Measurements from ENCODE around the gene AQP2. TPM values are rescaled to one million over a fixed set of nuclear protein-coding genes. Genes with fewer than 3 reads are reported as not detected.

AQP2 gene
- total and polyA plus RNA-seq, 2 experiments from 2014 or later, result 0.07 TPM; not detected in 1

DNA sequence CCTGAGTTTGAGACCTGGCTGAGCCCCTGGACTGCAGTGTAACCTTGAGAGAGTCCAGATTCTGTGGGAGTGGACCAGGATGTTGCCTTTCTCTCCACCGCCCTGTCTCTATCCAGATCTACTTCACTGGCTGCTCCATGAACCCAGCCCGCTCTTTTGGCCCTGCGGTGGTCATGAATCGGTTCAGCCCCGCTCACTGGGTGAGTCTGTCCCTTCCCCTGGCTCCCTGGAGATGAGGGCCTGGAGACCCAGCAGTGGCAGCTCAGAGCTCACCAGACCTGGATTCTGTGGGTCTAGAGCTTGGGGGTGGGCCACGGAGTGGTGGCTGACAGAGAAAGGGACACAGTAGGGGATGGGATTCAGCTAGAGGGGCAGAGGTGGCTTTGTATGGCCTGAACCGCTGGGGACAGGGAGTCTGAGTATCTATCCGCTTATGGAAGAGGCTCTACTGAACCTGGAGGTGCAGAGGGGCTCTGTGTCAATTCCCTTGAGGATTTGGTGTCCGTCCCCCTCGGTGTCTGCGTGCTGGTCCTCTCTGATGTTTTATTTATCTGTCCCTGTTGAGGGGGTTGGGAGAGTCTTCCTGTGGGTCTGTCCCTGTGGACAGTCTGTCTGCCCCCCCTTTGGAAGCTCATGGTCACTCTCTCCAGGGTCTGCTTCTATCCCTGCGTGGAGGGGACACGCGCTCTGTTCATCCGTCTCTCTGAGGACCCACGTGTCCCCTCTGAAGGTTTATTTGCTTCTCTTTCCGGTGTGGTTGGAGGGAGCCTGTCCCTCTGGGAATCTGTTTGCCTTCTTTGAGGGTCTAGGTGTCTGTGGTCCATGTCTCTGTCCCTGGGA is 13.7 kb downstream of the AQP2 start:
- no peak overlapping the region for H3K4me3 ChIP-seq
- H3F3A ChIP-seq (replicated peaks; ENCODE audit: low read depth), result no peaks in the 10 kb centered on the region
- H3K4me1 ChIP-seq (ENCODE audit: insufficient read depth), result peaks cover 15% of the 10 kb centered on the region
- H3K27me3 ChIP-seq (ENCODE audit: insufficient read depth), result peaks cover 54% of the 10 kb centered on the region
- no peaks in the 10 kb centered on the region for H4K20me1 ChIP-seq (replicated peaks; ENCODE audit: insufficient read depth)
- peaks cover 24% of the 10 kb centered on the region for H3K4me1 Mint-ChIP-seq
- H3K36me3 Mint-ChIP-seq (ENCODE audit: low read depth), result peaks cover 5% of the 10 kb centered on the region; the same call in 1 of the 3 replicates
- no peak overlapping the region for H3K27ac ChIP-seq (ENCODE audit: low read depth)
- DNase-seq (ENCODE audit: low spot score), result no peak
- ATAC-seq, result no peak
- peaks cover 42% of the 10 kb centered on the region for H3K27me3 Mint-ChIP-seq (ENCODE audit: insufficient read depth, low read depth, poor library complexity)
- H2AFZ ChIP-seq, result no peak overlapping the region
- no peaks in the 10 kb centered on the region for H3K79me2 ChIP-seq (replicated peaks; ENCODE audit: insufficient read depth)
- H3K4me3 Mint-ChIP-seq, result no peak overlapping the region
- no peak overlapping the region for H3K4me2 ChIP-seq
- peaks cover 6% of the 10 kb centered on the region; the same call in 2 of the 3 replicates for H3K9me3 Mint-ChIP-seq
- H3K36me3 ChIP-seq (ENCODE audit: insufficient read depth), result no peaks in the 10 kb centered on the region; the same call in 1 of the 2 replicates
- H3K9me2 ChIP-seq (ENCODE audit: insufficient read depth), result no peaks in the 10 kb centered on the region
- no peak overlapping the region for H3K27ac Mint-ChIP-seq
- TF ChIP-seq, protein P1, sequence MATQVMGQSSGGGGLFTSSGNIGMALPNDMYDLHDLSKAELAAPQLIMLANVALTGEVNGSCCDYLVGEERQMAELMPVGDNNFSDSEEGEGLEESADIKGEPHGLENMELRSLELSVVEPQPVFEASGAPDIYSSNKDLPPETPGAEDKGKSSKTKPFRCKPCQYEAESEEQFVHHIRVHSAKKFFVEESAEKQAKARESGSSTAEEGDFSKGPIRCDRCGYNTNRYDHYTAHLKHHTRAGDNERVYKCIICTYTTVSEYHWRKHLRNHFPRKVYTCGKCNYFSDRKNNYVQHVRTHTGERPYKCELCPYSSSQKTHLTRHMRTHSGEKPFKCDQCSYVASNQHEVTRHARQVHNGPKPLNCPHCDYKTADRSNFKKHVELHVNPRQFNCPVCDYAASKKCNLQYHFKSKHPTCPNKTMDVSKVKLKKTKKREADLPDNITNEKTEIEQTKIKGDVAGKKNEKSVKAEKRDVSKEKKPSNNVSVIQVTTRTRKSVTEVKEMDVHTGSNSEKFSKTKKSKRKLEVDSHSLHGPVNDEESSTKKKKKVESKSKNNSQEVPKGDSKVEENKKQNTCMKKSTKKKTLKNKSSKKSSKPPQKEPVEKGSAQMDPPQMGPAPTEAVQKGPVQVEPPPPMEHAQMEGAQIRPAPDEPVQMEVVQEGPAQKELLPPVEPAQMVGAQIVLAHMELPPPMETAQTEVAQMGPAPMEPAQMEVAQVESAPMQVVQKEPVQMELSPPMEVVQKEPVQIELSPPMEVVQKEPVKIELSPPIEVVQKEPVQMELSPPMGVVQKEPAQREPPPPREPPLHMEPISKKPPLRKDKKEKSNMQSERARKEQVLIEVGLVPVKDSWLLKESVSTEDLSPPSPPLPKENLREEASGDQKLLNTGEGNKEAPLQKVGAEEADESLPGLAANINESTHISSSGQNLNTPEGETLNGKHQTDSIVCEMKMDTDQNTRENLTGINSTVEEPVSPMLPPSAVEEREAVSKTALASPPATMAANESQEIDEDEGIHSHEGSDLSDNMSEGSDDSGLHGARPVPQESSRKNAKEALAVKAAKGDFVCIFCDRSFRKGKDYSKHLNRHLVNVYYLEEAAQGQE (IDR thresholded peaks at IDR 0.05; ENCODE audit: unreplicated experiment), result no peak
- no peak for TF ChIP-seq CREB1 (CRISPR knock-in tag; IDR thresholded peaks at IDR 0.05; ENCODE audit: low read depth)
- TF ChIP-seq, protein P2, sequence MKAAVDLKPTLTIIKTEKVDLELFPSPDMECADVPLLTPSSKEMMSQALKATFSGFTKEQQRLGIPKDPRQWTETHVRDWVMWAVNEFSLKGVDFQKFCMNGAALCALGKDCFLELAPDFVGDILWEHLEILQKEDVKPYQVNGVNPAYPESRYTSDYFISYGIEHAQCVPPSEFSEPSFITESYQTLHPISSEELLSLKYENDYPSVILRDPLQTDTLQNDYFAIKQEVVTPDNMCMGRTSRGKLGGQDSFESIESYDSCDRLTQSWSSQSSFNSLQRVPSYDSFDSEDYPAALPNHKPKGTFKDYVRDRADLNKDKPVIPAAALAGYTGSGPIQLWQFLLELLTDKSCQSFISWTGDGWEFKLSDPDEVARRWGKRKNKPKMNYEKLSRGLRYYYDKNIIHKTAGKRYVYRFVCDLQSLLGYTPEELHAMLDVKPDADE (IDR thresholded peaks at IDR 0.05), result no peak
- TF ChIP-seq, protein P3, sequence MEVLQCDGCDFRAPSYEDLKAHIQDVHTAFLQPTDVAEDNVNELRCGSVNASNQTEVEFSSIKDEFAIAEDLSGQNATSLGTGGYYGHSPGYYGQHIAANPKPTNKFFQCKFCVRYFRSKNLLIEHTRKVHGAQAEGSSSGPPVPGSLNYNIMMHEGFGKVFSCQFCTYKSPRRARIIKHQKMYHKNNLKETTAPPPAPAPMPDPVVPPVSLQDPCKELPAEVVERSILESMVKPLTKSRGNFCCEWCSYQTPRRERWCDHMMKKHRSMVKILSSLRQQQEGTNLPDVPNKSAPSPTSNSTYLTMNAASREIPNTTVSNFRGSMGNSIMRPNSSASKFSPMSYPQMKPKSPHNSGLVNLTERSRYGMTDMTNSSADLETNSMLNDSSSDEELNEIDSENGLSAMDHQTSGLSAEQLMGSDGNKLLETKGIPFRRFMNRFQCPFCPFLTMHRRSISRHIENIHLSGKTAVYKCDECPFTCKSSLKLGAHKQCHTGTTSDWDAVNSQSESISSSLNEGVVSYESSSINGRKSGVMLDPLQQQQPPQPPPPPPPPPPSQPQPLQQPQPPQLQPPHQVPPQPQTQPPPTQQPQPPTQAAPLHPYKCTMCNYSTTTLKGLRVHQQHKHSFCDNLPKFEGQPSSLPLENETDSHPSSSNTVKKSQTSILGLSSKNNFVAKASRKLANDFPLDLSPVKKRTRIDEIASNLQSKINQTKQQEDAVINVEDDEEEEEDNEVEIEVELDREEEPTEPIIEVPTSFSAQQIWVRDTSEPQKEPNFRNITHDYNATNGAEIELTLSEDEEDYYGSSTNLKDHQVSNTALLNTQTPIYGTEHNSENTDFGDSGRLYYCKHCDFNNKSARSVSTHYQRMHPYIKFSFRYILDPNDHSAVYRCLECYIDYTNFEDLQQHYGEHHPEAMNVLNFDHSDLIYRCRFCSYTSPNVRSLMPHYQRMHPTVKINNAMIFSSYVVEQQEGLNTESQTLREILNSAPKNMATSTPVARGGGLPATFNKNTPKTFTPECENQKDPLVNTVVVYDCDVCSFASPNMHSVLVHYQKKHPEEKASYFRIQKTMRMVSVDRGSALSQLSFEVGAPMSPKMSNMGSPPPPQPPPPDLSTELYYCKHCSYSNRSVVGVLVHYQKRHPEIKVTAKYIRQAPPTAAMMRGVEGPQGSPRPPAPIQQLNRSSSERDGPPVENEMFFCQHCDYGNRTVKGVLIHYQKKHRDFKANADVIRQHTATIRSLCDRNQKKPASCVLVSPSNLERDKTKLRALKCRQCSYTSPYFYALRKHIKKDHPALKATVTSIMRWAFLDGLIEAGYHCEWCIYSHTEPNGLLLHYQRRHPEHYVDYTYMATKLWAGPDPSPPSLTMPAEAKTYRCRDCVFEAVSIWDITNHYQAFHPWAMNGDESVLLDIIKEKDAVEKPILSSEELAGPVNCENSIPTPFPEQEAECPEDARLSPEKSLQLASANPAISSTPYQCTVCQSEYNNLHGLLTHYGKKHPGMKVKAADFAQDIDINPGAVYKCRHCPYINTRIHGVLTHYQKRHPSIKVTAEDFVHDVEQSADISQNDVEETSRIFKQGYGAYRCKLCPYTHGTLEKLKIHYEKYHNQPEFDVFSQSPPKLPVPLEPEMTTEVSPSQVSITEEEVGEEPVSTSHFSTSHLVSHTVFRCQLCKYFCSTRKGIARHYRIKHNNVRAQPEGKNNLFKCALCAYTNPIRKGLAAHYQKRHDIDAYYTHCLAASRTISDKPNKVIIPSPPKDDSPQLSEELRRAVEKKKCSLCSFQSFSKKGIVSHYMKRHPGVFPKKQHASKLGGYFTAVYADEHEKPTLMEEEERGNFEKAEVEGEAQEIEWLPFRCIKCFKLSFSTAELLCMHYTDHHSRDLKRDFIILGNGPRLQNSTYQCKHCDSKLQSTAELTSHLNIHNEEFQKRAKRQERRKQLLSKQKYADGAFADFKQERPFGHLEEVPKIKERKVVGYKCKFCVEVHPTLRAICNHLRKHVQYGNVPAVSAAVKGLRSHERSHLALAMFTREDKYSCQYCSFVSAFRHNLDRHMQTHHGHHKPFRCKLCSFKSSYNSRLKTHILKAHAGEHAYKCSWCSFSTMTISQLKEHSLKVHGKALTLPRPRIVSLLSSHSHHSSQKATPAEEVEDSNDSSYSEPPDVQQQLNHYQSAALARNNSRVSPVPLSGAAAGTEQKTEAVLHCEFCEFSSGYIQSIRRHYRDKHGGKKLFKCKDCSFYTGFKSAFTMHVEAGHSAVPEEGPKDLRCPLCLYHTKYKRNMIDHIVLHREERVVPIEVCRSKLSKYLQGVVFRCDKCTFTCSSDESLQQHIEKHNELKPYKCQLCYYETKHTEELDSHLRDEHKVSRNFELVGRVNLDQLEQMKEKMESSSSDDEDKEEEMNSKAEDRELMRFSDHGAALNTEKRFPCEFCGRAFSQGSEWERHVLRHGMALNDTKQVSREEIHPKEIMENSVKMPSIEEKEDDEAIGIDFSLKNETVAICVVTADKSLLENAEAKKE (CRISPR knock-in tag; IDR thresholded peaks at IDR 0.05), result no peak
- TF ChIP-seq POLR2AphosphoS5 (IDR thresholded peaks at IDR 0.05; ENCODE audit: low read depth), result no peak
- TF ChIP-seq, protein P4, sequence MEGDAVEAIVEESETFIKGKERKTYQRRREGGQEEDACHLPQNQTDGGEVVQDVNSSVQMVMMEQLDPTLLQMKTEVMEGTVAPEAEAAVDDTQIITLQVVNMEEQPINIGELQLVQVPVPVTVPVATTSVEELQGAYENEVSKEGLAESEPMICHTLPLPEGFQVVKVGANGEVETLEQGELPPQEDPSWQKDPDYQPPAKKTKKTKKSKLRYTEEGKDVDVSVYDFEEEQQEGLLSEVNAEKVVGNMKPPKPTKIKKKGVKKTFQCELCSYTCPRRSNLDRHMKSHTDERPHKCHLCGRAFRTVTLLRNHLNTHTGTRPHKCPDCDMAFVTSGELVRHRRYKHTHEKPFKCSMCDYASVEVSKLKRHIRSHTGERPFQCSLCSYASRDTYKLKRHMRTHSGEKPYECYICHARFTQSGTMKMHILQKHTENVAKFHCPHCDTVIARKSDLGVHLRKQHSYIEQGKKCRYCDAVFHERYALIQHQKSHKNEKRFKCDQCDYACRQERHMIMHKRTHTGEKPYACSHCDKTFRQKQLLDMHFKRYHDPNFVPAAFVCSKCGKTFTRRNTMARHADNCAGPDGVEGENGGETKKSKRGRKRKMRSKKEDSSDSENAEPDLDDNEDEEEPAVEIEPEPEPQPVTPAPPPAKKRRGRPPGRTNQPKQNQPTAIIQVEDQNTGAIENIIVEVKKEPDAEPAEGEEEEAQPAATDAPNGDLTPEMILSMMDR (conservative IDR thresholded peaks at IDR 0.05; ENCODE audit: low read depth in 2 of 2), result no peak
- no peak for TF ChIP-seq NANOG (IDR thresholded peaks at IDR 0.05; ENCODE audit: borderline replicate concordance)
- TF ChIP-seq ZNF331 (CRISPR knock-in tag; IDR thresholded peaks at IDR 0.05; ENCODE audit: low read depth), result no peak

All from GM23338 (cell line).